Hypothalamus (tissue), 51 donors: Measurements from ENCODE around the gene CNOT3.
A peak's percentile ranks its signal among the peaks of the same experiment; 100 is the strongest.
"Not testable (repeated sequence)": the region's sequence is repeated elsewhere in the genome, so short reads cannot be mapped to it uniquely, and the experiment has no call there.

Source experiments
- DNase-seq, 51 donors: peaks; one replicate each; lab custom pipeline; 2025; lab: John Stamatoyannopoulos, UW

Gene CNOT3

DNA sequence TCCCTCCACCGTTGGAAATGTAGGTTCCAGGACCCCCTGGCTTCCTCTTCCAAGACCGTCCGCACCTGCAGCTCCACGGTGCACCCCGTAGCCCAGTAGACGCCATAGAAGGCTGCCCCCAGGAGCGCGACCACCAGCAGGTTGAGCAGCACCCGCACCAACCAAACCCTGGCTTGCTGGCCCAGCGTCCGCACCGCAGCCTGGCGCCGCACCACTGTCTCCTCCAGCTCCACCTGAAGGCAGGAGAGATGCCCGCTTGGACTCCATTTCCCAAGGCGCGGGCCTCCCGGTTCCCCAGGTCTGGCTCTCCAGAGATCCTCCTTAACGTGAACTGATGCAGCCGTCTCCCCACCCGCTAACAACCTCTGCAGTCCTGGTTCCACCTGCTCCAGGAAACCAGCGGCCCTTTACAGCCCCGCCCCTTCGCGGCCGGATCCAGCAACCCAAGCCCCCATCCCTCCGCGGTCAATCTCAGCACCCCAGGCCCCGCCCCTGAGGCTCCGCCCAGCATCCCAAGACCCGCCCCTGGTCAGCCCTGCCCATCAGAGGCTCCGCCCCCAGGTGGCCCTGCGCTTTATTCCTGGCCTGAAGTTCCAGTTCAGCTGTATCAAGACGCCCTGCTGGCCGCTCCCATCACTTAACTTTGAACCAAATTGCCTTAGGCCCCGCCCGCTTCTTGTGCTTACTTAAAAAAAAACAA, 27.0 kb downstream of the CNOT3 start:
- peak in 3 of 51 donors; percentile 13 to 29 (median 16) for DNase-seq

DNA sequence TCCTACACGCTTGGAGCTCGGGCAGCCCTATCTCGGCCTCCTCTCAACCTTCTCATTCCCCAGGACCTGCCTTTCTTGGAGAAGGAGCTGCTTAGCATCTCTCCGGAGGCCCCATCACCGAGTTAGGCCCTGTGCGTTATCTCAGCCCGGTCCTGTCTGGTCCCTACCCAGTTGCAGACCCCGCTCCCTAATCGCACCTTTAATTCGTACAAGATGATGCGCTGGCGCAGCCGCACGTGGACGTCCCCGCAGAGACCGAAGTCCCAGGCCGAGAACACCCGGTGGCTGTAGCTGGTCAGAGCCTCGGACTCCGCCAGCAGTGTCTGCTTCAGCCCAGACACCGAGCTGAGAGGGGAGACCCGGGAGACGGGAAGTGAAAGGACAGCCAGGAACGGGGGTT, 27.7 kb downstream of the CNOT3 start:
- DNase-seq, result no peak

DNA sequence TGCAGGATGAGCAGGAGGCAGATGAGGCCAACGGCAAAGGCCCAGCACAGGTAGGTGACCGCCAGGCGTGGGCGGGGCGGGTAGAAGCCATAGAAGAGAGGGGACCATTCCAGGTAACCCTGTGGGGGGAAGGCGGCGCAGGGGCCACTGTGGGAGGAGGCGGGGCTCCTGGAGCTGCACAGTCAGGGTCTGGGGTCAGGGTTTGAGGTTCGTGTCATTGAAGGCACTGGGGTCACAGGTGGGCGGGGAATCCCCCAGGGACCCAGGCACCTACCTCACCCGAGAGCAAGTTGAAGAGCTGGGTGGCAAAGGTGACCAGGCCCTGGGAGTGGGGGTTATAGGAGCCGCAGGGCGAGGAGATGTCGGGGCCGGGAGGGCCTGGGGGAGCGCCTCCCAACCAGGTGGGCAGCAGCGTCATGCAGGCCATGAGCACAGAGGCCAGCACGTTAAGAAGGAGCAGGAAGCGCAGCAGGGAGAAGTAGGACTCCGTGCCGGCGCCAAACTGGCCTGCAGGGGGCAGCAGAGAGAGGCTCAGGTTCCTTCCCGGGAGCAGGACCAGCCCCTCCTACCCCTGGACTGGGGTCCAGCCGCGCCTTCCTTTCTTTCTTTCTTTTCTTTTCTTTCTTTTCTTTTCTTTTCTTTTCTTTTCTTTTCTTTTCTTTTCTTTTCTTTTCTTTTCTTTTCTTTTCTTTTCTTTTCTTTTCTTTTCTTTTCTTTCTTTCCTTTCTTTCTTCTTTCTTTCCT, 30.8 kb downstream of the CNOT3 start:
- peak; percentile 14 to 97 (median 74) for DNase-seq

DNA sequence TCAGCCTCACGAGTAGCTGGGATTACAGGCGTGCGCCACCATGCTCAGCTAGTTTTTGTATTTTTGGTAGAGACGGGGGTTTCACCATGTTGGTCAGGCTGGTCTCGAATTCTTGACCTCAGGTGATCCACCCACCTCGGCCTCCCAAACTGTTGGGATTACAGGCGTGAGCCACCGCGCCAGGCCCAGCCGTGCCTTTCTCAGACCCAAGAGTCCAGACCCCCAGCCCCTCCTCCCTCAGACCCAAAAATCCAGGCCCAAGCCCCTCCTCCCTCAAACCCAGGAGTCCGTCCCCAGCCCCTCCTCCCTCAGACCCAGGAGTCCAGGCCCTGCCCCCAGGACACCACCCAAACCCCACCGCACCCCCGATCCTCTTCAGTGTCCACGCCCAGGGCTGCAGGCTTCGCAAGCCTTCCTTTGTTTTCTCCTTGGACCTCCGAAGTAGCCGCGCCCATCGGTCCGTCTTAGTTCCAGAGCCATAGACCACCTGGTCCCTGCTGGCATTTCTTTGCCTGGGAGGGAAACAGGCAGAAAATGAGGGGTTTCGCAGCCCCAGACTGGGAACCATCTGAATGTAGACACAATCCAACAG, 31.7 kb downstream of the CNOT3 start:
- no peak for DNase-seq

DNA sequence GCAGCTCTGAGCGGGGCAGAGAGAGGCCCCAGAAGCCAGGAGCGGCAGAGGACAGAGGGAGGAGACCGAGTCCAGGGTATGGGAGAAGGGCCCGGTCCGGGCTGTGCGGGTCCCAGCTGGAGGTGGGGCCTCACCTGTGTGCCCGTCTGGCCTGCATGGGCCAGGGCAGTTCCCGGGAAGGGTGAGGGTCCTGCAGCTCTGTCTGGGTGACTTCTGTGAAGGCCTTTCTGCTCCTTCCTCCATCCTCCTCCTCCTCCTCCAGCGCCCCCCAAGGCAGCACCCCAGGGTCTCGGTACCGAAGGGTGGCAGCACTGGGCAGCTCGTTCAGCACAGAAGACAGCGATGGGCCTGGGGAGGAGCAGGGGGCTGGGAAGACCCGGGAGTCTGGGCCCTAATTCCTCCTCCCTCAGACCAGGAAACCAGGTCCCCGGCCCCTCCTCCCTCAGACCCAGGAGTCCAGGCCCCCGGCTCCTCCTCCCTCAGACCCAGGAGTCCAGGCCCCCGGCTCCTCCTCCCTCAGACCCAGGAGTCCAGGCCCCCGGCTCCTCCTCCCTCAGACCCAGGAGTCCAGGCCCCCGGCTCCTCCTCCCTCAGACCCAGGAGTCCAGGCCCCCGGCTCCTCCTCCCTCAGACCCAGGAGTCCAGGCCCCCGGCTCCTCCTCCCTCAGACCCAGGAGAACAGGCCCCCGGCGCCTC, 34.3 kb downstream of the CNOT3 start:
- not testable (repeated sequence) for DNase-seq

DNA sequence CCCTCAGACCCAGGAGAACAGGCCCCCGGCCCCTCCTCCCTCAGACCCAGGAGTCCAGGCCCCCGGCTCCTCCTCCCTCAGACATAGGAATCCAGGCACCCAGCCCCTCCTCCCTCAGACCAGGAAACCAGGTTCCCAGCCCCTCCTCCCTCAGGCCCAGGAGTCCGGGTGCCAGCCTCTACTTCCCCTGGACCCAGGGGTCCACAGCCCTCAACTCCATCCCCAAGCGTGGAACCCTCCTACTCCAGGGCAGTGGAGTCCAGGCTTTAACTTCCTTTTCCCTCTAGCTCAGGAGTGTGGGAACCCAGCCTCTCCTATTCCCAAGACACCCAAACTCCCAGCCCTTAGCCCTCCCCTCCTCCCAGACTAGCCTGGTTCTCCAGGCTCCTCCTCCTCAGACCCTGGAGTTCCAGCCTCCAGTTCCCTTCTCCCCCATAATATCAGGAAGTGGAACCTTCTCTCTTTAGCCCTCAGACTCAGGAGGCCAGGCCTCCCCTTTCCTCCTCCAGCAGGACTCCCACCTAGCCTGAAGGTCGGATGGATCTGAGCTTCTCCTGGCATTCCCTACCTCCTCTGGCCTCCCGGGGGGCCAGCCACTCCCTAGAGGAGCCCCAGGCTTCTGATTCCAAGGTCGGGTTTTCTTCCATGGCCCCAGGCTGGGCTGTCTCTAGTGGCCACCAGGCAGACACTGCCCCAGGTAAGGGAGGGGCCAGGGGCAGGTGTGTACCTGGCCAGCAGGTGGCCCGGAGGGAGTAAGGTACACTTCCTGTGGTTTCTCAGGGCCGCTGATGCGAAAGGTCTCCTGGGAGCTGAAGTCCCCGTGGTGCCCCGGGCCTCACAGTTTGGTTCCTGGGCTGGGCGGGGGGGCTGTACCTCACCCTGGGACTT, 35.2 kb downstream of the CNOT3 start, which contains the start of gene TMC4:
Gene TMC4, minus strand, starts transcription at position 690 of the 888 bp plus-strand sequence. Its CDS starts 43 bp downstream, at position 647.
- DNase-seq, result no peak

DNA sequence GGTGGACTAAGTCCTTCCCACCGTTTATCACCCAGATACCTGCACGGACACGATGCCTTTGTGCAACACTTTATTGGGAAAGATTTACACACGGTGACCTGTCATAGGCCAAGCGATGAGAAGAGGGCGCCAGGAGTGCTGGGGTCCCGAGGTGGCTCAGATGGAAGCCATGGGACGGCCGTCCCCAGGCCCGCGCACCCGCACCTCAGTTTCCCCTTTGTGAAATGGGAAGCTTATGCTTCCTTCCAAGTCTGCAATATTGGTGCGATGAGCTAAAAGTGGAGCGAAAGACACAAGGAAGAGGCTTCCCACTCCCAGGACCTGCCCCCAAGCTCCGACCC, 35.8 kb downstream of the CNOT3 start:
- no peak for DNase-seq

DNA sequence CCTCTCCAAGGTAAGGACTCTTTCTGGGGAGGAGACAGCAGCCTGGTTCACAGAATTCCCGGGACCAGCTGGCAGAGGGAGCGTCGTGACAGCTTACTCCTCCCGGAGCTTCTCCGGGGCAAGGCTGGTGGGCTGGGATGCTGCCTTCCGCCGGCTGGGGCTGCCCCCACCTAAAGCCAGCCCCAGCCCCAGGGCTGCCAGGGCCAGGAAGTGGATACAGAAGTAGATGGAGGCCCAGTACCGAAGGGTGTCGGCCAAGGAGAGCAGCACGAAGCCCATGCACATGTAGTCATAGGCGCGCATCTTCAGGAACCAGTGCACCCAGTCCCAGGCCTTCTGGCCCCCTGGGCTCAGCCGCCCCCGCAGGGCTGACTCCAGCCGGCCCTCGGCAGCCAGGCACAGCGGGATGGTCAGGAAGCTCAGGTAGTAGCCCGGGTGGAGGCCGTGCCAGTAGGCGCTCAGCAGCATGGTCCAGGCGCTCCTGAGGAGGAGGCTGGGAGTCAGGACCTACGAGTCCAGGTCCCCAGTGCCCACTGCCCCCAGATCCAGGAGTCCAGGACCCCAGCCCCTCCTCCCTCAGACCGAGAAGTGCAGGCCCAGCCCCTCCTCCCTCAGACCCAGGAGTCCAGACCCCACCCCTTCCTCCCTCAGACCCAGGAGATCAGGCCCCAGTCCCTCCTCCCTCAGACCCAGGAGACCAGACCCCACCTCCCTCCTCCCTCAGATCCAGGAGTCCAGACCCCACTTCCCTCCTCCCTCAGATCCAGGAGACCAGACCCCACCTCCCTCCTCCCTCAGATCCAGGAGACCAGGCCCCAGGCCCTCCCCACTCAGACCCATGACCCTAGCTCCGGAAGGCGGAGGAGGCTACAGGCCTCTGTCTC, 36.6 kb downstream of the CNOT3 start:
- no peak for DNase-seq

DNA sequence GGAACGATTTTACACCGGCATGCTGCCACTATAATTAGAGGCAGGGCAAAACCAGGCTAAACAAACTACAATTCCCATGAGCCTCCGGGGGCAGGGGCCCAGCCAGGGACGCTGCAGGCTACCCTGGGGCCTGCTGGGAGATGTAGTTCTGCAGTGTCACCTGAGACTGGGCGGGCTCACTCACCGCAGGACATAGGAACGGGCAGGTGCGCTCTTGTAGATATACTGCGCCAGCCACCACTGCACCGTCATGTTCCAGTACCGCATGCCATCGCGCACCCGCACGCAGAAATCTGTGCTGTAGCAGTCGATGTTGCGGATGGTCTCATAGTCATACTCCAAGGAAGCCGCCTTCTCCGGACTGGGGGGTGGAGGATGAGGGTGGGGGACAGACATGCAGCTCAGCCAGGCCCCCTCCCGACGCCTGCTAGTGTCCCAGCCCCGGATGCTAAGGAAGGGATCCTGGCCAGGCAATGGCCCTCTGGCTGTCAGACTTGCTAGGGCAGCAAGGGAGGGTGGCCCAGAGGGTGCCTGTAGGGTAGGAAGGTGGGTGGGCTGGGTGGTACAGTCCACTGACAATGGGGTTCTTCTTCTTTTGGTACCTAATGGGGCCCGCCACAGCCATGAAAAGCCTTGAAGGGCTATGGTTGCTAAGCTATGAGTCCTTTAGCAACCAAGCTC, 41.2 kb downstream of the CNOT3 start:
- DNase-seq, result peak in 21 of 51 donors; percentile 4 to 54 (median 28)

DNA sequence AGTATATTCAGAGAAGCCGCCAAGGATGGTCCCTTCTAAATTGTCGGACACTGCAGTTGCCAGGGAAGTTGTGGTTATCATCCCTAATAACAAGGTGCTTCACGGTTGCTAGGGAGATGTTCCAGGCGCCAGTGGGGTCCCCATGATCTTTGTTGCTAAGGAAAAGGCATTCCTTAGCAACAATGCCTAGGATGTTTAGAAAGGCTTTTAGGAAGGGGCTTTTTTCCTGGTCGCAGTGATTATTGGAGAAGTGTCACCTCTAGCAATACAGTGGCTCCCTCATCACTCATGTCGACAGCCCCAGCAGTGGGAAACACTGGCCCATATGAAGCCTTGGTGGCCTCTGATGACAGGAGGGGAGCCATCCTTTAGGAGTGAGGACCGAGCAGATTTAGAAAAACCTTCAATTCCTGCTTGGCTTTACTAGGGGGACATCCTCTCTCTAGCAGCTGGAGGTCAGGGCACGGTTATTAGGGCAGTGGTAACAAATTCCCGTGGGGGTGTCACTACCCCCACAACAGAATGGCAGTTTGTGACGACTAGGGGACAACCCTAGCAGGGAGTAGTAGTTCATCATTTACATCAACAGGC, 41.8 kb downstream of the CNOT3 start:
- DNase-seq, result peak in 1 of 51 donors; percentile 5

DNA sequence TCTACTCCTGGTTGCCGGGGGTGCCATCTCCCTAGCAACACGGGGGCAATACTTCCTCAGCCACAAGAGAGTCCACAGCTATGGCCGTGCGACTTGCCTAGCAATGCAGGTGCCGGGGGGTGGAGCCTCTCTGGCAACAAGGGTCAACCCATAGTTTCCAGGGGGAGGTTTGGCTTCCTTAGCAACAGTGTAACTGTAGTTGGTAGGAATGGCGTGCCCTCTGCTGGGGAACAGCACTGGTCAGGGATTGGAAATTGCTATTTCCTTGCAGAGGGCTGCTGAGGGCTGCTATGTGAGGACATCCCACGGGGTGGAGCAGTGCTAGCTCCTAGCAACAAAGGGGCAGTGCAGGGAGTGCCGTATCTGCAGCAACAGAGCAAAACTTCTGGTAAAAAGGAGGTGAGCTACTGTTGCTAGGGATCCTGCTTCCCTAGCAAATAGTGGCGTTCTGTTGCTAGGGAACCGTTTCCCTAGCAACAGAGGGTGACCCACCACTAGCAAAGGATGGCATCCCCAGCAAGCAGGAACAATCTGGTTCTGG, 42.4 kb downstream of the CNOT3 start:
- peak in 34 of 51 donors; percentile 4 to 82 (median 46) for DNase-seq

DNA sequence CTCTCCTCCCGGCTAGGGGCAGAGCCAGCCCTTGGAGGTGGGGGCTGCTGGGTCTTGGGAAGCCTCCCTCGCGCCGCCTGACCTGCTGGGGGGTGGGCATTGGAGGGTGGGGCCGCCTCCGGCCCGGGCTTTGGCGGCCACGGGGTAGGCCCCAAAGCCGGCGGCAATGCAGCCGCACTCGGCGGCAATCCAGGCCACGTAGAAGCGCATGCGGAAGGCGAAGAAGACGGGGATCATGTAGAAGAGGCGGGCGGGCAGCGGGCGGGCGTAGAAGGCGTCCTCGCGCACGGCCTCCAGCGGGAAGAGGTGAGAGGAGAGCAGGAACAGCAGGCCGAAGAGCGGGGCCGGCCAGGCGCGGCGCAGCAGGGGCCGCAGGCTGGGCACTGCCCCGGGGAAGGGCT, 43.1 kb downstream of the CNOT3 start:
- DNase-seq, result no peak

DNA sequence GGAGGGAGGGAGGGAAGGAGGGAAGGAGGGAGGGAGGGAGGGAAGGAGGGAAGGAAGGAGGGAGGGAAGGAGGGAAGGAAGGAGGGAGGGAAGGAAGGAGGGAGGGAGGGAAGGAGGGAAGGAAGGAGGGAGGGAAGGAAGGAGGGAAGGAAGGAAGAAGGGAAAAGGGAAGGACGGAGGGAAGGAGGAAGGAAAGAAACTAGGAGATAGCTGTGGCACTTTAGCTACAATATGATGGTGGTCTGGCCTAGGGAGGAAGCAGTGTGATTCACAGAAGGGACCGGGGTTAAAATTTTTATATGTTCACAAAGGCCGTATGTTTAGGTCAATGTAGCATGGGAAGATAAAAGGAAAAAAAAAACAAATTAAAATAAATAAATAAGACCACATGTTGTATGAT, 44.3 kb downstream of the CNOT3 start:
- not testable (repeated sequence) for DNase-seq

DNA sequence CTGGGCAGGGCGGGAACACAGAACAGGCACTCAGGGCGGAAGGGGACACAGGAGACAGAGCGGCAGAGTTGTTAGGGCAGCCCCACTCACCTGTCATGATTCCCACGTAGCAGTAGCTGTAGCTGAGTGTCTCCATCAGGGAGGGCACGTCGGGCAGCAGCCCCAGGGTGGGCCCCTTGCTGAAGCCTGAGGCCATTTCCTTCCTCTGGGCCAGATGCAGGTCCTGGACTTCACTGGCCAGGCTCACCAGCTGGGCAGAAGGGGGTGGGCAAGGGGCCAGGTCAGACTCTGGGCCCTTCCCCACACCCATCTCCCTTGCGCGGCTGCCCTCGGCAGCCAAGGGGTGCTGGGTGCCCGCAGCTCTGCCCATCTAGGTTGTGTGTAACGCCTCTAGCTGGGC, 45.9 kb downstream of the CNOT3 start:
- DNase-seq, result no peak

DNA sequence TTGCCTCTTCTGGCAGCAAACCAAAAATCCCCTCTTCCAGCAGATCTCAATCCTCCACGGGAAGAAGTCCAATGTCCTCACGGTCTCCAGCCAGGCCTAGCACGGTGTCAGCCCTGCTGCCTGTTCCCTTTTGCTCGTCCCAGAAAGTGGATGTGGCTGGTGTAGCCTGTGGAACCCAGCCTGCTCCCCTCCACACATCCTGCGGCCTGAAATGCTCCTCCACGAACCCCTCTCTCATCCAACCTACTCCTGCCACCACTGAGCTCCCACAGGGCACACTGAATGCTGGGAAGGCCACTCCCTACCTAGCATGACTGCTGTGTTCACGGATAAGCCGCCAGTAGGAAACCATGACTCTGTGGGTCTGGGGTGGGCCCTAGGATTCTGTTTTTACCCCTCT, 48.8 kb downstream of the CNOT3 start:
- no peak for DNase-seq

DNA sequence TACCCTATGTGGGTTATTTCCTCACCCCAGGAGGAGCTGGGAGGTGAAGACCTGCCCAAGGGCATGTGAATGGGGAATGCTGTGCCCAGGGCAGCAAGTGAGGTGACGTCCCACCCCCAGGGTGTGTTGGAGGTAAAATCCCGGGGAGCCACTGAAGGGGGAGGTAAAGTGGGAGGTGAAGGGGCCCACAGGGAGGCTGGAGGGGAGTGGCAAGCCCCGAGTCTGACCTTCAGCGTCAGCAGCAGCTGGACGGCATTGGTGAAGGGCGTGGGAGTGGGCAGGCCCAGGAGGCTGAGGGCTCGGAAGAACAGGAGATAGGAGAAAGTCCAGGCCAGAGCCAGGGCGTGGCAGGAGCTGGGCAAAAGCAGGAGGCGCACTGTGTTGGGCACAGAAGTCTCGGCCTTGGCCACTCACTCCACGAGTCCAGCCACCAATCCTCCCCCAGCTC, 49.4 kb downstream of the CNOT3 start:
- DNase-seq, result no peak

DNA sequence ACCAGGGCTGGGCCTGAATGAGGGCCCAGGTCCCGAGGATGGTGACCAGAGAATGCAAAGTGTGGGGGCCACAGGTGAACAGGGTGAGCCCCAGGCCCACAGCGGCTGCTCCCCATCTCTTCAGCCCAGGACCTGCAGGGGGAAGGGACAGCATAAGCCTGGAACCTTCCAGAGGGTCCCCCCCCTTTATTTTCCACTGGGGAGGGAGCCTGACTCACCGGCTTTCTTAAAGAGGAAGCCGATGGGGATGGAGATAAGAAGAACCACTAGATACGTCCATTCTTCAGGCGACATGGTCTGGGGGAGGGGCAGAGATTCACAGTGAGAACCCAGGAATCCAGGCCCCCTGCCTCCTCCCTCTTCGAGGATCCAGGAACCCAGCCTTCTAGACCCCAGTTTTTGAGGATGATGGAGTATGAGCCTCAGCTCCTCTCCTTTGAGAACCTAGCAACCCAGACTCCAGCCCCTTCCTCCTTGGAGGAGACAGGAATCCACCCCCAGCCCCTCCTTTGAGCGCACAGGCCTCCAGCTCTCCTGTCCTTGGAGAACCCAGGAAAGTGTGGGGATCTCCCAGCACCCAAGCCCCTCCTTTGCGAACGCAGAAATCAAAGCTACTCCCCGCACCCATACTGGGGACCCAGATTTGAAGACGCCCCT, 50.8 kb downstream of the CNOT3 start:
- peak in 8 of 51 donors; percentile 3 to 31 (median 17) for DNase-seq
